GM19193 (cell line): ENCODE data around the gene KMT2C.

Source experiments
- POLR2A ChIP-seq: IDR thresholded peaks from 4 replicates; pipeline ENCODE4 v1.6.1; 2011; ENCODE audit not compliant: insufficient read depth, insufficient read length; ENCODE audit errors: extremely low read depth

The KMT2C gene

GRCh38 chr7:152341914-152342236 lies 93.9 kb downstream of the KMT2C start:
- TF ChIP-seq POLR2A: no peak

- no peak for TF ChIP-seq POLR2A
These were observed 94.5 kb downstream of the KMT2C start for GRCh38 chr7:152341039-152341913.

- TF ChIP-seq POLR2A: no peak
These were observed 95.6 kb downstream of the KMT2C start for GRCh38 chr7:152340161-152340560.

- TF ChIP-seq POLR2A: no peak
These were observed 97.2 kb downstream of the KMT2C start for GRCh38 chr7:152338561-152338960.

GRCh38 chr7:152336754-152337368 lies 98.9 kb downstream of the KMT2C start:
- no peak for TF ChIP-seq POLR2A

GRCh38 chr7:152335900-152336571 lies 99.8 kb downstream of the KMT2C start:
- TF ChIP-seq POLR2A: no peak

- no peak for TF ChIP-seq POLR2A
These were observed 102.7 kb downstream of the KMT2C start for GRCh38 chr7:152333134-152333533.

- no peak for TF ChIP-seq POLR2A
These were observed 105.0 kb downstream of the KMT2C start for GRCh38 chr7:152330827-152331226.

GRCh38 chr7:152329469-152329868 lies 106.3 kb downstream of the KMT2C start:
- no peak for TF ChIP-seq POLR2A

GRCh38 chr7:152328234-152328633 lies 107.6 kb downstream of the KMT2C start:
- no peak for TF ChIP-seq POLR2A

- no peak for TF ChIP-seq POLR2A
These were observed 120.0 kb downstream of the KMT2C start for GRCh38 chr7:152315845-152316244.

- no peak for TF ChIP-seq POLR2A
These were observed 121.8 kb downstream of the KMT2C start for GRCh38 chr7:152313831-152314604.

- TF ChIP-seq POLR2A: no peak
These were observed 122.6 kb downstream of the KMT2C start for GRCh38 chr7:152313217-152313616.

GRCh38 chr7:152312316-152312715 lies 123.5 kb downstream of the KMT2C start:
- TF ChIP-seq POLR2A: no peak

- TF ChIP-seq POLR2A: no peak
These were observed 127.9 kb downstream of the KMT2C start for GRCh38 chr7:152307902-152308301.

GRCh38 chr7:152292897-152293296 lies 142.9 kb downstream of the KMT2C start:
- no peak for TF ChIP-seq POLR2A

- TF ChIP-seq POLR2A: no peak
These were observed 204.7 kb downstream of the KMT2C start for GRCh38 chr7:152231089-152231488.
